A204.1 (cell line): ENCODE results near the gene LAMC1.

Source experiments
- FAIRE-seq: peaks from 2 replicates; lab custom pipeline; 2012; peaks lifted over from hg19 to GRCh38; lab: Jason Lieb, UNC

LAMC1 gene

GRCh38 chr1:183194527-183195141 lies 171.4 kb downstream of the LAMC1 start:
- FAIRE-seq = no peak

- no peak for FAIRE-seq
Measured at GRCh38 chr1:183195142-183195574, 171.9 kb downstream of the LAMC1 start.
